ENCODE measurements around the gene GDPD3.

GRCh38 chr16:30096105-30096861, 17.1 kb downstream of the GDPD3 start, which contains the start of gene YPEL3:
- TF ChIP-seq CTCF (IDR thresholded peaks at IDR 0.05) (no peak), POLR2AphosphoS5 (IDR thresholded peaks at IDR 0.05) (peak; percentile 64 to 71), POLR2A (IDR thresholded peaks at IDR 0.05) (peak in 2 of 4 donors; percentile 80 to 88)
